GM12878 (cell line): ENCODE data around the gene POU6F2. TPM values are rescaled to one million over a fixed set of nuclear protein-coding genes. Genes with fewer than 3 reads are reported as not detected.

Experiments used
- ATAC-seq: fragments of 200-7000 bp; cut with Tn5 transposase; 3 replicates; pipeline ENCODE4 v1.9.1; 2020; ENCODE audit warnings: mild to moderate bottlenecking, moderate library complexity
- BruUV-seq: library from RNA; stranded (reverse); fragments of 400-500 nt; replicated peaks from 2 replicates; lab custom pipeline; 2021; lab: Mats Ljungman, UMichigan
- CTCF ChIA-PET: fragments of 300-600 bp; sonication (Branson Sonifier 250); formaldehyde crosslinking; extraction: SDS; loops from one replicate; lab custom pipeline; 2021; ENCODE audit warnings: inconsistent platforms; lab: Yijun Ruan, JAX
- POLR2A ChIA-PET: fragments of 350-600 bp; formaldehyde crosslinking; extraction: SDS; loops from one replicate; lab custom pipeline; 2021; ENCODE audit warnings: inconsistent platforms; lab: Charles Lee
- RAD21 ChIA-PET: fragments of 300-600 bp; sonication (Branson Sonifier 250); formaldehyde crosslinking; loops from one replicate; lab custom pipeline; 2023; ENCODE audit warnings: antibody characterized with exemption; ENCODE audit not compliant: unreplicated experiment; lab: Charles Lee
- SMC1A ChIA-PET: fragments of 300-600 bp; sonication (Branson Sonifier 250); formaldehyde crosslinking; loops from one replicate; lab custom pipeline; 2023; ENCODE audit not compliant: unreplicated experiment, uncharacterized antibody; lab: Charles Lee
- DNase-seq: peaks from one replicate; pipeline ENCODE4 v3.0.0-alpha.2; 2011; ENCODE audit warnings: low read depth, low spot score
- FAIRE-seq: peaks from 3 replicates; lab custom pipeline; 2011; peaks lifted over from hg19 to GRCh38; lab: Jason Lieb, UNC
- H2AFZ ChIP-seq: 2 replicates; pipeline ENCODE4 v1.6.0; 2011; ENCODE audit warnings: low read depth, low read length, control low read depth; ENCODE audit not compliant: control insufficient read depth
- H3K27ac ChIP-seq: 2 replicates; pipeline ENCODE4 v1.5.1; 2011; ENCODE audit warnings: control low read depth; ENCODE audit not compliant: control insufficient read depth, insufficient read depth
- H3K27me3 ChIP-seq, 2 experiments: replicated peaks in 1 of 2; 2 replicates each; pipeline versions ENCODE4 v1.6.0 to v1.6.1; 2011; ENCODE audit warnings: low read length in 1 of 2; ENCODE audit not compliant: control insufficient read depth in 2 of 2, insufficient read depth in 2 of 2
- H3K36me3 ChIP-seq, 2 experiments: 2 replicates each; pipeline ENCODE4 v1.5.1; 2011; ENCODE audit warnings: low read length in 1 of 2; ENCODE audit not compliant: control insufficient read depth in 2 of 2, insufficient read depth in 2 of 2
- H3K4me1 ChIP-seq: 2 replicates; pipeline ENCODE4 v1.6.1; 2011; ENCODE audit warnings: mild to moderate bottlenecking, low read length, moderate library complexity, mixed read lengths; ENCODE audit not compliant: control insufficient read depth, insufficient read depth
- H3K4me2 ChIP-seq: 2 replicates; pipeline ENCODE4 v1.6.0; 2011; ENCODE audit warnings: control low read depth; ENCODE audit not compliant: control insufficient read depth, insufficient read depth
- H3K4me3 ChIP-seq: fragments of 200-600 bp; sonication (generic); 2 replicates; pipeline ENCODE4 v1.5.1; 2016
- H3K79me2 ChIP-seq: 2 replicates; pipeline ENCODE4 v1.6.0; 2011; ENCODE audit warnings: low read length; ENCODE audit not compliant: control insufficient read depth, insufficient read depth
- H3K9ac ChIP-seq: 2 replicates; pipeline ENCODE4 v1.8.0; 2011; ENCODE audit warnings: low read length, control low read depth, mixed read lengths; ENCODE audit not compliant: control insufficient read depth, insufficient read depth
- H3K9me3 ChIP-seq: replicated peaks from 3 replicates; pipeline ENCODE4 v1.5.1; 2011; ENCODE audit warnings: mild to moderate bottlenecking, low read length; ENCODE audit not compliant: control insufficient read depth, insufficient read depth
- H4K20me1 ChIP-seq: 2 replicates; pipeline ENCODE4 v1.6.0; 2011; ENCODE audit not compliant: control insufficient read depth, insufficient read depth
- HCFC1 ChIP-seq: fragments of 150-350 bp; IDR thresholded peaks from 2 replicates; pipeline ENCODE4 v1.6.1; 2014; ENCODE audit warnings: low read length
- HDGF ChIP-seq: fragments of 450-650 bp; IDR thresholded peaks from 2 replicates; pipeline ENCODE4 v1.6.1; 2016; ENCODE audit warnings: antibody characterized with exemption
- JUND ChIP-seq: IDR thresholded peaks from 2 replicates; pipeline ENCODE4 v1.6.1; 2012; ENCODE audit warnings: low read depth, mild to moderate bottlenecking, low read length, improper control_type of control experiment, moderate library complexity
- MYB ChIP-seq: fragments of 150-350 bp; IDR thresholded peaks from 2 replicates; pipeline ENCODE4 v1.6.1; 2014; ENCODE audit warnings: mild to moderate bottlenecking, low read depth, low read length, borderline replicate concordance
- NRF1 ChIP-seq: conservative IDR thresholded peaks from 2 replicates; pipeline ENCODE4 v1.6.1; 2011; ENCODE audit warnings: mild to moderate bottlenecking, low read depth, low read length, improper control_type of control experiment
- POLR2A ChIP-seq: IDR thresholded peaks from 2 replicates; pipeline ENCODE4 v1.6.1; 2011; ENCODE audit warnings: low read depth, mild to moderate bottlenecking, low read length
- RAD51 ChIP-seq: fragments of 450-650 bp; IDR thresholded peaks from 2 replicates; pipeline ENCODE4 v1.6.1; 2016; ENCODE audit warnings: moderate library complexity, mild to moderate bottlenecking, inconsistent platforms
- RELA ChIP-seq: fragments of 450-650 bp; IDR thresholded peaks from 2 replicates; pipeline ENCODE4 v1.8.0; 2014; ENCODE audit warnings: borderline replicate concordance; ENCODE audit not compliant: partially characterized antibody
- RUNX3 ChIP-seq: IDR thresholded peaks from 2 replicates; pipeline ENCODE4 v1.6.1; 2012; ENCODE audit warnings: low read length, inconsistent platforms
- STAT1 ChIP-seq: fragments of 450-650 bp; conservative IDR thresholded peaks from 2 replicates; pipeline ENCODE4 v1.6.1; 2014; ENCODE audit warnings: antibody characterized with exemption, mild to moderate bottlenecking
- TCF3 ChIP-seq: IDR thresholded peaks from 2 replicates; pipeline ENCODE4 v1.6.1; 2012; ENCODE audit warnings: low read depth, mild to moderate bottlenecking, low read length, borderline replicate concordance; ENCODE audit not compliant: insufficient read depth
- WGBS: methylation state at CpG from one replicate; pipeline ENCODE4 v1.1.6; 2016; ENCODE audit warnings: low lambda C conversion rate; ENCODE audit not compliant: insufficient replicate concordance, insufficient coverage; ENCODE audit errors: missing lambda C conversion rate; 5-methylcytosine and 5-hydroxymethylcytosine counted together
- in situ Hi-C: fragments of 300-500 bp; cut with MboI; formaldehyde crosslinking; loops from 9 replicates; pipeline ENCODE4 v1.14.3; 2018; ENCODE audit warnings: mixed read lengths
- intact Hi-C: fragments of 100-400 bp; cut with micrococcal nuclease; formaldehyde crosslinking; loops from one replicate; pipeline ENCODE4 v1.14.2; 2022; ENCODE audit not compliant: unreplicated experiment
- polyA plus RNA-seq, 11 experiments: library from polyadenylated mRNA; depleted of rRNA in 4 of 11; unstranded in 6 of 11; stranded (reverse) in 5 of 11; fragments of >200 nt; fragmentation: Nextera tagmentation in 4 of 11; fragmentation: Illumina TruSeq in 1 of 11; extraction: Ambion mirVana in 4 of 11; extraction: Trizol in 1 of 11; gene quantifications; 1 replicate in 1 of 11; 2 replicates in 10 of 11; pipeline versions ENCODE4 v1.2.1 to v1.2.3, GENCODE V29; 2011 to 2016; ENCODE audit warnings: inconsistent platforms in 2 of 11, missing spikeins in 2 of 11, low read depth in 1 of 11
- total RNA-seq, 4 experiments: library from RNA; depleted of rRNA in 3 of 4; stranded (reverse); fragments of >200 nt in 3 of 4; fragmentation: Illumina TruSeq in 1 of 4; extraction: Trizol in 1 of 4; gene quantifications; 2 replicates each; pipeline versions ENCODE4 v1.2.1 to v1.2.3, GENCODE V29; 2013 to 2021
- TF ChIP-seq, protein P1 (sequence below): fragments of 450-650 bp; IDR thresholded peaks from 2 replicates; pipeline ENCODE4 v1.6.1; 2017; ENCODE audit warnings: mild to moderate bottlenecking, moderate library complexity
- TF ChIP-seq, protein P2 (sequence below): IDR thresholded peaks from 2 replicates; pipeline ENCODE4 v1.6.1; 2012; ENCODE audit warnings: improper control_type of control experiment, low read depth, low read length; ENCODE audit not compliant: insufficient replicate concordance

The POU6F2 gene
- total and polyA plus RNA-seq, 10 of the 15 experiments (the other 5 are each of a cell fraction or from before 2014, with no cell fraction given): 0.10 TPM; not detected in 9

DNA sequence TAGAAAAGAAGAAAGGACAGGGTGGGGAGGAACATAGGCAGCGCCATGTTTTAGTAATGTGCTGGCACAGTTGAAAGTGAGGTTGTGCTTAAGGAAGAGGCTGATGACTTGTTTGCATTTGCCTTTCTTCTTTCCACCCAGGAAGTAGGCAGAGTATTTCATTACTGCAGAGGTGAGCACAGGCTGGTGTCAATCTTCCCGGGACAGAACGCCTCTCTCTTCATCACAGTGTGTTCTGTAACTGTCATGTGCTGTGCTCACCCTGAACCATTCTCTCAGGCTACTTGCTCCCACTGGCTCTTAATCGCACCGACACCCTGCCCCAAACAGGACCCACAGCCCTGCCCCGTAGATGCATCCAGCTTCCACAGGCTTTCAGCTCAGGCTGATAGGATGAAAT, 452.7 kb downstream of the POU6F2 start (continued):
- TF ChIP-seq TCF3: no peak
- TF ChIP-seq, protein P1, sequence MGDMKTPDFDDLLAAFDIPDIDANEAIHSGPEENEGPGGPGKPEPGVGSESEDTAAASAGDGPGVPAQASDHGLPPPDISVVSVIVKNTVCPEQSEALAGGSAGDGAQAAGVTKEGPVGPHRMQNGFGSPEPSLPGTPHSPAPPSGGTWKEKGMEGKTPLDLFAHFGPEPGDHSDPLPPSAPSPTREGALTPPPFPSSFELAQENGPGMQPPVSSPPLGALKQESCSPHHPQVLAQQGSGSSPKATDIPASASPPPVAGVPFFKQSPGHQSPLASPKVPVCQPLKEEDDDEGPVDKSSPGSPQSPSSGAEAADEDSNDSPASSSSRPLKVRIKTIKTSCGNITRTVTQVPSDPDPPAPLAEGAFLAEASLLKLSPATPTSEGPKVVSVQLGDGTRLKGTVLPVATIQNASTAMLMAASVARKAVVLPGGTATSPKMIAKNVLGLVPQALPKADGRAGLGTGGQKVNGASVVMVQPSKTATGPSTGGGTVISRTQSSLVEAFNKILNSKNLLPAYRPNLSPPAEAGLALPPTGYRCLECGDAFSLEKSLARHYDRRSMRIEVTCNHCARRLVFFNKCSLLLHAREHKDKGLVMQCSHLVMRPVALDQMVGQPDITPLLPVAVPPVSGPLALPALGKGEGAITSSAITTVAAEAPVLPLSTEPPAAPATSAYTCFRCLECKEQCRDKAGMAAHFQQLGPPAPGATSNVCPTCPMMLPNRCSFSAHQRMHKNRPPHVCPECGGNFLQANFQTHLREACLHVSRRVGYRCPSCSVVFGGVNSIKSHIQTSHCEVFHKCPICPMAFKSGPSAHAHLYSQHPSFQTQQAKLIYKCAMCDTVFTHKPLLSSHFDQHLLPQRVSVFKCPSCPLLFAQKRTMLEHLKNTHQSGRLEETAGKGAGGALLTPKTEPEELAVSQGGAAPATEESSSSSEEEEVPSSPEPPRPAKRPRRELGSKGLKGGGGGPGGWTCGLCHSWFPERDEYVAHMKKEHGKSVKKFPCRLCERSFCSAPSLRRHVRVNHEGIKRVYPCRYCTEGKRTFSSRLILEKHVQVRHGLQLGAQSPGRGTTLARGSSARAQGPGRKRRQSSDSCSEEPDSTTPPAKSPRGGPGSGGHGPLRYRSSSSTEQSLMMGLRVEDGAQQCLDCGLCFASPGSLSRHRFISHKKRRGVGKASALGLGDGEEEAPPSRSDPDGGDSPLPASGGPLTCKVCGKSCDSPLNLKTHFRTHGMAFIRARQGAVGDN: no peak

DNA sequence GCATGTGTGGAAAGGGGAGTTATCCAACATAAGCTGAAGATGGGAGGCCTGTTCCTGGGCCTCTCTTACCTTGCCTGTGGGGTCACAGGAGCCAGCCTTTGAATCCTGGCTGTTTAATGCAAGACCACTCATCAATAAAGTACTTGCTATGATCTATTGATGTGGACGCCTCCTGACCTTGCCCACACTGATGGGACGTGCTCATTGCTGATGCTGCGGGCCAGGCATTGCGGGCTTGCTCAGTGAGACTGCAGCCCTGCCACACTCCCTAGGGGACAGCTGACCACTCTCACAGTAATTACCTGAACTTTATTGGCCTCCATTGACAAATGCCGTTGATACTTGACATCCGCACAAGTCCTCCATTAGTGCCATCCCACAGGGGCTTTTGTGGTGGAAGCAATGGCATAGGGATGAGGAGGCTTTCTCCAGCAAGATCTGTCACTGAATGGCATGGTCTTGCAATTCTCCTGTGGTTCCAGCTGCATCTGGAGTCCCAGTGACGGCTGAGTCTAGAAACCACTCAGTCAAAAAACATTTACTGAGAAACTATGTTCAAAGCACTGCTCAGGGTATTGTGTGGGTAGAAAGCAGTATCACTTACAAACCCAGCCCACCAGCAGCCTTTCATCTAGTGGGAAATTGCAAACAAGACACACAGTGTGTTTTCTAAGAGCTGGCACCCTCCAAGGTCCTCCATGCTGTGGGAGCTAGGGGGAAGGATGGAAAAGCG, 453.4 kb downstream of the POU6F2 start:
- H3K79me2 ChIP-seq: no peaks in the 10 kb centered on the region
- no peak overlapping the region for H2AFZ ChIP-seq
- no peak overlapping the region for H3K27ac ChIP-seq
- no peak overlapping the region for H3K4me2 ChIP-seq
- intact Hi-C loops: no loop called here
- no peaks in the 10 kb centered on the region for H3K27me3 ChIP-seq
- POLR2A ChIA-PET: no interaction called here
- WGBS: 46% methylated on average over 8 of the region's 8 CpGs
- in situ Hi-C loops: no loop called here
- no peaks in the 10 kb centered on the region for H3K4me1 ChIP-seq
- H3K9ac ChIP-seq: no peak overlapping the region
- DNase-seq (no peak), ATAC-seq (peak; percentile 61), FAIRE-seq (no peak)
- CTCF ChIA-PET: interaction anchor here (0.7 to 1.3 kb wide), 2 partner anchors 11 to 21 kb away, joined by 3 to 4 read pairs; no protein-coding TSS in a partner anchor
- no peaks in the 10 kb centered on the region for H3K36me3 ChIP-seq
- H3K9me3 ChIP-seq: no peaks in the 10 kb centered on the region
- RAD21 ChIA-PET: no interaction called here
- H3K4me3 ChIP-seq: no peak overlapping the region
- no TSS peak for BruUV-seq
- SMC1A ChIA-PET: no interaction called here
- H4K20me1 ChIP-seq: no peaks in the 10 kb centered on the region
- TF ChIP-seq RELA: no peak
- no peak for TF ChIP-seq STAT1
- no peak for TF ChIP-seq HCFC1
- TF ChIP-seq, protein P2, sequence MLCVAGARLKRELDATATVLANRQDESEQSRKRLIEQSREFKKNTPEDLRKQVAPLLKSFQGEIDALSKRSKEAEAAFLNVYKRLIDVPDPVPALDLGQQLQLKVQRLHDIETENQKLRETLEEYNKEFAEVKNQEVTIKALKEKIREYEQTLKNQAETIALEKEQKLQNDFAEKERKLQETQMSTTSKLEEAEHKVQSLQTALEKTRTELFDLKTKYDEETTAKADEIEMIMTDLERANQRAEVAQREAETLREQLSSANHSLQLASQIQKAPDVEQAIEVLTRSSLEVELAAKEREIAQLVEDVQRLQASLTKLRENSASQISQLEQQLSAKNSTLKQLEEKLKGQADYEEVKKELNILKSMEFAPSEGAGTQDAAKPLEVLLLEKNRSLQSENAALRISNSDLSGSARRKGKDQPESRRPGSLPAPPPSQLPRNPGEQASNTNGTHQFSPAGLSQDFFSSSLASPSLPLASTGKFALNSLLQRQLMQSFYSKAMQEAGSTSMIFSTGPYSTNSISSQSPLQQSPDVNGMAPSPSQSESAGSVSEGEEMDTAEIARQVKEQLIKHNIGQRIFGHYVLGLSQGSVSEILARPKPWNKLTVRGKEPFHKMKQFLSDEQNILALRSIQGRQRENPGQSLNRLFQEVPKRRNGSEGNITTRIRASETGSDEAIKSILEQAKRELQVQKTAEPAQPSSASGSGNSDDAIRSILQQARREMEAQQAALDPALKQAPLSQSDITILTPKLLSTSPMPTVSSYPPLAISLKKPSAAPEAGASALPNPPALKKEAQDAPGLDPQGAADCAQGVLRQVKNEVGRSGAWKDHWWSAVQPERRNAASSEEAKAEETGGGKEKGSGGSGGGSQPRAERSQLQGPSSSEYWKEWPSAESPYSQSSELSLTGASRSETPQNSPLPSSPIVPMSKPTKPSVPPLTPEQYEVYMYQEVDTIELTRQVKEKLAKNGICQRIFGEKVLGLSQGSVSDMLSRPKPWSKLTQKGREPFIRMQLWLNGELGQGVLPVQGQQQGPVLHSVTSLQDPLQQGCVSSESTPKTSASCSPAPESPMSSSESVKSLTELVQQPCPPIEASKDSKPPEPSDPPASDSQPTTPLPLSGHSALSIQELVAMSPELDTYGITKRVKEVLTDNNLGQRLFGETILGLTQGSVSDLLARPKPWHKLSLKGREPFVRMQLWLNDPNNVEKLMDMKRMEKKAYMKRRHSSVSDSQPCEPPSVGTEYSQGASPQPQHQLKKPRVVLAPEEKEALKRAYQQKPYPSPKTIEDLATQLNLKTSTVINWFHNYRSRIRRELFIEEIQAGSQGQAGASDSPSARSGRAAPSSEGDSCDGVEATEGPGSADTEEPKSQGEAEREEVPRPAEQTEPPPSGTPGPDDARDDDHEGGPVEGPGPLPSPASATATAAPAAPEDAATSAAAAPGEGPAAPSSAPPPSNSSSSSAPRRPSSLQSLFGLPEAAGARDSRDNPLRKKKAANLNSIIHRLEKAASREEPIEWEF: no peak
- TF ChIP-seq JUND: no peak
- no peak for TF ChIP-seq MYB
- no peak for TF ChIP-seq RAD51
- TF ChIP-seq POLR2A: no peak
- no peak for TF ChIP-seq RUNX3
- no peak for TF ChIP-seq HDGF
- no peak for TF ChIP-seq NRF1
